Measurements from ENCODE around the gene HTRA2. TPM values are rescaled to one million over a fixed set of nuclear protein-coding genes. Genes with fewer than 3 reads are reported as not detected.
A peak's percentile ranks its signal among the peaks of the same experiment; 100 is the strongest.

The HTRA2 gene
- total and polyA plus RNA-seq, 3 donors from 2014 or later = 36.5 to 46.8 (median 45.8) TPM

DNA sequence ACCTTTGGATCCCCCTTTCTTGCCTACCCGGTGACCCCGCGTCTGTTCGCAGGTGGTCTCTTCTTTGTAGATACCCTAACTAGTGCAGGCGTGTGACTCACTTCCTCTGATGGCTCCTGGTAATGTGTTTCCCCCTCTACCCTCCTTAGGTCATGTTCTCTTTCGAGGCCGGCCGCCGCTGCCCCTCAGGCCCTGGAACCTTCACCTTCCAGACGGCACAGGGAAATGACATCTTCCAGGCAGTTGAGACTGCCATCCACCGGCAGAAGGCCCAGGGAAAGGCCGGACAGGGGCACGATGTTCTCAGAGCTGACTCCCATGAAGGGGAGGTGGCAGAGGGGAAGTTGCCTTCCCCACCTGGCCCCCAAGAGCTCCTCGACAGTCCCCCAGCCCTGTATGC, 26.4 kb downstream of the HTRA2 start:
- DNase-seq = no peak
- intact Hi-C loops (cut with DNase I; ENCODE audit: low total_unique reads) = no loop called here
- no peaks in the 10 kb centered on the region for H3K27me3 ChIP-seq
- H3K27ac ChIP-seq = no peak overlapping the region
- H3K36me3 ChIP-seq (ENCODE audit: low read depth, missing control alignments) = no peaks in the 10 kb centered on the region
- WGBS, 2 donors = 62 to 84% methylated on average over 12 to 14 of the region's 14 CpGs
- no peak overlapping the region for H3K4me3 ChIP-seq
- no peak for TF ChIP-seq POLR2A (IDR thresholded peaks at IDR 0.05)
- TF ChIP-seq, protein P1, sequence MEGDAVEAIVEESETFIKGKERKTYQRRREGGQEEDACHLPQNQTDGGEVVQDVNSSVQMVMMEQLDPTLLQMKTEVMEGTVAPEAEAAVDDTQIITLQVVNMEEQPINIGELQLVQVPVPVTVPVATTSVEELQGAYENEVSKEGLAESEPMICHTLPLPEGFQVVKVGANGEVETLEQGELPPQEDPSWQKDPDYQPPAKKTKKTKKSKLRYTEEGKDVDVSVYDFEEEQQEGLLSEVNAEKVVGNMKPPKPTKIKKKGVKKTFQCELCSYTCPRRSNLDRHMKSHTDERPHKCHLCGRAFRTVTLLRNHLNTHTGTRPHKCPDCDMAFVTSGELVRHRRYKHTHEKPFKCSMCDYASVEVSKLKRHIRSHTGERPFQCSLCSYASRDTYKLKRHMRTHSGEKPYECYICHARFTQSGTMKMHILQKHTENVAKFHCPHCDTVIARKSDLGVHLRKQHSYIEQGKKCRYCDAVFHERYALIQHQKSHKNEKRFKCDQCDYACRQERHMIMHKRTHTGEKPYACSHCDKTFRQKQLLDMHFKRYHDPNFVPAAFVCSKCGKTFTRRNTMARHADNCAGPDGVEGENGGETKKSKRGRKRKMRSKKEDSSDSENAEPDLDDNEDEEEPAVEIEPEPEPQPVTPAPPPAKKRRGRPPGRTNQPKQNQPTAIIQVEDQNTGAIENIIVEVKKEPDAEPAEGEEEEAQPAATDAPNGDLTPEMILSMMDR (IDR thresholded peaks at IDR 0.05) = no peak
- H3K4me1 ChIP-seq = peaks cover 17% of the 10 kb centered on the region
- no peaks in the 10 kb centered on the region for H3K9me3 ChIP-seq

DNA sequence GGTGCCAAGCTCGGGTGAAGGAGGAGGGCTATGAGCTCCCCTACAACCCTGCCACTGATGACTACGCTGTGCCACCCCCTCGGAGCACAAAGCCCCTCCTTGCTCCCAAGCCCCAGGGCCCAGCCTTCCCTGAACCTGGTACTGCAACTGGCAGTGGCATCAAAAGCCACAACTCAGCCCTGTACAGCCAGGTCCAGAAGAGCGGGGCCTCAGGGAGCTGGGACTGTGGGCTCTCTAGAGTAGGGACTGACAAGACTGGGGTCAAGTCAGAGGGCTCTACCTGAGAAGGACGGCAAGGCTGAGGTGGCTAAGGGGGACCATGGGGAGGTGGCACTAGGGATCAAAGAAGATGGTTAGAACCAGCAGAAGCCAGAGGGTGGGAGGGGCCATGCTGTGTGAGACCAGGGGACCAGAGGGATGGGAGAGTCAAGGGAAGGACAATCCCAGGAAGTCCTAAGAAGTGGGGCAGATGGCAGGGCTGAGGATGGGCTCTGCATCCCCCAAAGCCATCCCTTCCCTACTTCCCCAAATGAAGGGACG, 27.2 kb downstream of the HTRA2 start:
- WGBS, 2 donors = 87 to 94% methylated on average over 3 to 6 of the region's 6 CpGs
- H3K27ac ChIP-seq = no peak overlapping the region
- DNase-seq = no peak
- TF ChIP-seq, protein P1 (IDR thresholded peaks at IDR 0.05) = no peak
- no peak for TF ChIP-seq POLR2A (IDR thresholded peaks at IDR 0.05)
- no peaks in the 10 kb centered on the region for H3K9me3 ChIP-seq
- no peak overlapping the region for H3K4me3 ChIP-seq
- peaks cover 17% of the 10 kb centered on the region for H3K4me1 ChIP-seq
- H3K36me3 ChIP-seq (ENCODE audit: low read depth, missing control alignments) = no peaks in the 10 kb centered on the region
- no peaks in the 10 kb centered on the region for H3K27me3 ChIP-seq
- intact Hi-C loops (cut with DNase I; ENCODE audit: low total_unique reads) = no loop called here

DNA sequence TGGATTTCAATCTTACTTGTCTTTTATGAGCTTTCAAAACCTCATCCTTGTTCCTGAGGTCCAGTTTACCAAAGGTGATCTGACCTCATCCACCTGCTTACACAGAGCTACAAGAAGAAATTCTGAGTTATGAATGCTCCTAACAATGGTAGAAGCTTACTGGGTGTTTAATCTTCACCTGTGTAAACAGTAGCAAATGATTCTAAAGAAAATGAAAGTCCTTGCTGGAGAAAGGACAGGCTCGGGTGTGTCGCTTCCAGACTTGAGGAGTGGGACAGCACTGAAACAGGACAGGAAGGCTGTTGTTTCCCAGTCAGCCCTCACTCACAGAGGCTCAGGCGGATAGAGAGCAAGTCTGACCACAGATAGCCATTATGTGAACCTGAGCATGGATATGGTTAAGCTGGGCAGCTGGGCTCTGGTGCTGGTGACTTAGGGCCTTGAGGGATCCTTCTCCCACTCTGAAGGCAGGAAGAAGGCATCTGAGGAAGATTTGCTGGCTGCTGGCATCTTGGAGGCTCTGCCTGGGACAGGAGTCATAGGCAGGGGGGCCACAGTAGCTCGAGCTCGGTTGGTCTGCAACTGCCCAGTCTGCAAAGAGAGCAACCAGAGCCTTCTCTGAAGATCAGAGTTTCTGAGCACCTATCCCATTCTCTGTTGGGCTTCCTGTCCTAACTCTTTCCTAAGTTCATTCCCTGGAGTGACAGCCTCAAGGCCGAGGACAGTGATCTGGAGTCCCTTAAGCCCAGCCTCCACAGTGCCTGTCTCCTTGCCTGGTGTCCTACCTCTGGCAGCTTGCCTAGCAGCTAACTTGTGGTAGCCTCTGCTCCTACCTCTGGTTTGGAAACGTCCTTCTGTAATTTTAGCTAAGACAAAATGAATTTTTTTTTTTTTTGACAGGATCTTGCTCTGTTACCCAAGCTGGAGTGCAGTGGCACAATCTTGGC, 28.8 kb downstream of the HTRA2 start:
- TF ChIP-seq, protein P1 (IDR thresholded peaks at IDR 0.05) = no peak
- TF ChIP-seq POLR2A (IDR thresholded peaks at IDR 0.05) = no peak

DNA sequence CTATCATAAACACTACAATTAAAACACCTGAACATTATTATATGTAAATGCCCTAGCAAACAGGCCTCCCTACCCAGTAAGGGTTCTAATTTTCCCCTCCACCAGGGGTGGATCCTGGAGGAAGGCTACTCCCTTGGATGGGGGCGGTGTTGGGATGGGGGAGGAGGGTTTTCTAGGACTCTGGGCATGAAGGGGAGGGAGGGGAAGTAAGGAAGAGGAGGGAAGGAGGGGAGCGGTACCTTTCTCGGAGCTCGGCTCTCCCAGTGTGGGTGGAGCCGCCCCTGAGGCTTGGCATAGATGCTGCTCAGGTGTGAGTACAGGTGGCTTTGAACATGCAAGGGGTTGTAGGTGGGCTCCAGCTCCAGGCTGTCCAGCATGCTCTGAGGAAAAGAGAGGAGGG, 30.2 kb downstream of the HTRA2 start:
- no peaks in the 10 kb centered on the region for H3K9me3 ChIP-seq
- intact Hi-C loops (cut with DNase I; ENCODE audit: low total_unique reads) = no loop called here
- H3K36me3 ChIP-seq (ENCODE audit: low read depth, missing control alignments) = no peaks in the 10 kb centered on the region
- no peak overlapping the region for H3K4me3 ChIP-seq
- H3K4me1 ChIP-seq = peaks cover 4% of the 10 kb centered on the region
- H3K27me3 ChIP-seq = no peaks in the 10 kb centered on the region
- no peak overlapping the region for H3K27ac ChIP-seq
- DNase-seq = no peak
- WGBS, 2 donors = 56 to 63% methylated on average over 5 of the region's 5 CpGs
- TF ChIP-seq POLR2A (IDR thresholded peaks at IDR 0.05) = no peak
- TF ChIP-seq, protein P1 (IDR thresholded peaks at IDR 0.05) = no peak

More for the DNA sequence above, 28.8 kb downstream of the HTRA2 start:
- H3K27me3 ChIP-seq = no peaks in the 10 kb centered on the region
- DNase-seq = peak; percentile 45
- H3K9me3 ChIP-seq = no peaks in the 10 kb centered on the region
- peaks cover 4% of the 10 kb centered on the region for H3K4me1 ChIP-seq
- H3K36me3 ChIP-seq (ENCODE audit: low read depth, missing control alignments) = no peaks in the 10 kb centered on the region
- no peak overlapping the region for H3K4me3 ChIP-seq
- 69 to 72% methylated on average over 7 of the region's 7 CpGs for WGBS, 2 donors
- intact Hi-C loops (cut with DNase I; ENCODE audit: low total_unique reads) = no loop called here
- no peak overlapping the region for H3K27ac ChIP-seq
